ENCODE results near the gene APBB2.
"Not testable (repeated sequence)": the region's sequence is repeated elsewhere in the genome, so short reads cannot be mapped to it uniquely, and the experiment has no call there.

Gene APBB2

DNA sequence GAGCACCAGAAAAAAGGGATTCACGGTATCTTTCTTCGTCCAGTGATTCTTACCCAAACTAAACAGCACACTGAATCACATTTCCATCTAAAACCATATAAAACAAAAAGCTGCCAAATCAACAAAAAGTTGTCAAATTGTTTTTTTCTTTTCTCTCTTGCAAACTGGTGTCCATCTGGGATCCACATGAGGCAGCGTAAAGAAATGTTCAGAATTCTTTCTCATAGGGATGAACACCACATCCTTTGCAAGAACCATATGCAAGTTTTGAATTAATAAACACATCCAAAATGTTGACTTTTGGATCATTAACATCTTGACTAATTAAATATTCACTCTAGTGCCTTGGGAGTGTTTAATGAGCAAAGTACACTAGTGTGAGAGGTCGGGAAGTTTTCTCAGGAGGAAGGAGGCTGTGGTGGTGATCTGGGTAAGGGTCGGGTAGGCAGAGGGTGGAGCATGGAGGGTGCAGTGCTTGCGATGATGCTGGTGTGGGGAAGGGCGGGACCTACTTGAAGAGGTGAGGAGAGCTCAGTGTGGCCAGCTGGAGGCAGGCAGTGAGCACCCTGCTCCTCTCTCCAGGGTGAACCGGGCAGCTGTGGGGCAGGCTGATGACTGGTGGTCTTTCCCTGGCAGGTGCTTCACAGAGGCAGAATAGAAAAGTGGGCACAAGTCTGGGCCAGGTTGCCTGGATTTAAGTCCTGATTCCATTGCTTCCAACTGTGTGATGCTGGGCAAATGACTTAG, 391.7 kb downstream of the APBB2 start:
- DNase-seq (ENCODE audit: low spot score): no peak

DNA sequence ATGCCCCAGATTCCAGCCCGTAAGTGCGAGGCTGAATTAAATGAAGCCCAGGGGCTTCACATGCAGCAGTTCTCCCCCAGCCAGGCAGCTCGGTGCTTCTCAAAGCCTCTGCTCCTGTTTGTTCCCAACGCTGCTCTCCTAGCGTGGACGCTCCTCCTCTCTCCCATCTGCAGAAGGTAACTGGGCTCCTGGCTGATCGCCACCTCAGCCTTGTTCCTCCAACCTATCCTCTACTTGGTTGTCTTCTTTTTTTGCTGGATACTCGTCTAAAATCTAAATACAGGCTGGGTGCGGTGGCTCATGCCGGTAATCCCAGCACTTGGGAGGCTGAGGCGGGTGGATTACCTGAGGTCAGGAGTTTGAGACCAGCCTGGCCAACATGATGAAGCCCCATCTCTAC, 394.2 kb downstream of the APBB2 start:
- no peak for DNase-seq (ENCODE audit: low spot score)

DNA sequence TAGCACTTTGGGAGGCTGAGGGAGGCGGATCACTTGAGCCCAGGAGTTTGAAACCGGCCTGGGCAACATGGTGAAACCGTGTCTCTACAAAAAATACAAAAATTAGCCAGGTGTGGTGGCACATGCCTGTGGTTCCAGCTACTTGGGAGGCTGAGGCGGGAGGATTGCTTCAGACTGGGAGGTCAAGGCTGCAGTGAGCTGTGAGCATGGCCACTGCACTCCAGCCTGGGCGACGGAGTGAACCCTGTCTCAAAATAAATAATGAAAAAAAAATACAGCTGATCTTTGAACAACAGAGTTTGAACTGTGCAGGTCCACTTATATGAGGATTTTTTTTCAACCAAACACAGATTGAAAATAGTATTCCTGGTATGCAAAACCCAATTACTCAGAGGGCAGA, 397.2 kb downstream of the APBB2 start:
- DNase-seq (ENCODE audit: low spot score): not testable (repeated sequence)

DNA sequence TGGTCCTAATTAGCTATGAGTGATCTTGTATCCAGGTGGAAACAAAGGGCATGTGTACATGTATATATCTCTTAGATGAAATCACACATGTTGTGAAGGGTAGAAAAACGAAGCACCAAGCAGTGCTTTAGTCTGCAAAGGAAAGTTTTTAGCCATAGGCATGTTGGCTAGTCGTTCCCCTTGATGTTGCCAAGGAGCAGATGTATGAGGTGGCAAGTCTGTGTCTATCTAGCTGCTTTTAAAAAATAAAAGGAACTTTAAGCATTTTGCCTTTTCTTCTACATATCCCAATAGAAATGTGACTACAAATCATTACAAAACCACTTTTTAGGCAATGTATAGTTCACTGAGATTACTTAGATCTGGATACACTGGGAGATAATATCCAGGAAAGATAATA, 401.5 kb downstream of the APBB2 start:
- no peak for DNase-seq (ENCODE audit: low spot score)

DNA sequence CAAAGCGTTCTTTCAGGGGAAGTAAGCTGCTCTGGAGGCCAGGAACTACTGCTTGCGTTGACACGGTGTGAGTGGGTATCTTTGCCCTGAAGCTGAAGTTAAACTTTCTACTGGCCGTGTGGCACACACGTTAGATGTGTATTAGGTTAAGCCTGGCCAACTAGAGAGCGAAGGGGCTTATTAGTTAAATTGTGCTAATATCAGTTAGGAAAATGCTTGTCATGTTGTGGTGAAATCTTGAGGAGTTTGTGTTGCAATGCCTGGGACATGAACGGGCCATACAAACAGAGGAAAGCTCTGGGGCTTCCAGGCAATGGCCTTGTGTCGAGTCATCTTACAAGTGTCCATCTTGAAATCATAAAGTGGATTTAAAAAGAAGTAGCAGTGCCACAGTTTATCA, 402.0 kb downstream of the APBB2 start:
- DNase-seq (ENCODE audit: low spot score): no peak

DNA sequence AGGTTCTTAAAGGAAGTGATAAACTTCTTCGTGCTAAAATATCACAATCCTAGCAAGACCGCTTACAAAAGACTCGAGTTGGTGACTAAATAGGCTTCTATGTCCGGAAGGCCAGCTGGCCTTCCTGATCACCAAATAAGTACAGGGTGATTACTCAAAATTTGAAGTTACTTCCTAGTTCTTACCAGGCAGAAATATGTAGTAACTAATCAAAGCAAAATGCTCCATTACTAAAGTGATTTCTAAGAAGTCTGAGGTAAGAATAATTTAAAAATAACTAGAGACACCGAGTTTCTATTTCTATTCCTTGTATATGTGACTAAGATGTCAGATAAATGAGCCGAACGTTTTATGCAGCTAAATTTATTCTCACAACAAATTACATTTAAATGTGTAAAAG, 402.4 kb downstream of the APBB2 start:
- no peak for DNase-seq (ENCODE audit: low spot score)

DNA sequence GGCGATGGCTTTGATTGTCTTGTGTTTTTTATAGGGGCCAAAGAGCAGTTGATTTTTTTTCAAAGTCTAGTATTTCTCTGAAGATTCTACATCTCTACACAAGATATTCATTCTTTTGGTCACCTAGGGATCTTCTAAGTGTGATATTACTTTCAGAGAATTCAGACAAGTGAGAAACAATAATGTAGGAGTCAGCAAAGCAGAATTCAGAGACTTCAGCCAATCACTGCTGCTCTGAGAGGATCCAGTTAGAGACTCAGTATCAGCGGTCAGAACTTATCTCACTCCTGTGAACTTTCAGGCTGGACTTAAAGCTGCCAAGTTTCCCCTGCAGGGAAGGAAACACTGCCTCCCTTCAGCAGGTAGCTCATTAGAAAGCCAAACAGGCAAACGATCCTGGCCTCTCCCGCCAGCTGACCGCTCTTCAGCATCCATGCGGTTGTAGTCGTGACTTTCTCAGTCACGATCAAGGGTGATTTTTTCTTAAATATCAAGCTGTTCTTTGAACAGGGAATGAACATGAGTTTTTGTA, 405.4 kb downstream of the APBB2 start:
- DNase-seq (ENCODE audit: low spot score): no peak

DNA sequence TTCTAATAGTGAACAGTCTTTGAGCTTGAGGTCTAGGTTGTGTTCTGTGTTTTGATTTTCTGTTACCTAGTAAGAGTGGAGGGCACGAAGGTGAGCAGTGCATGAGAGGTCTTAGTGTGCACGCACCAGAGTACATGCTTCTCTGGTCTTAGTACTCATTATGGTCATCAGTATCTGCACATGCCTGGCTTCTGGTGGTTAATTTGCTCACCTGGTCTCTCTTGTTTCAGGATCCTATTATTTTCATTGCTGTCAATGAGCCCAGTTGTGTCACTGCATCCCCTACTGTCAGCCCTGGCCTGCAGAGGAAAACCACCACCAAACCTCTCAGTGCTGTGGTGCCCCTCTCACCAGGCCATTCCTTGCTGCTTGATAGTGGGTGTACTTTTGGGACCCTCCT, 409.7 kb downstream of the APBB2 start:
- no peak for DNase-seq (ENCODE audit: low spot score)

DNA sequence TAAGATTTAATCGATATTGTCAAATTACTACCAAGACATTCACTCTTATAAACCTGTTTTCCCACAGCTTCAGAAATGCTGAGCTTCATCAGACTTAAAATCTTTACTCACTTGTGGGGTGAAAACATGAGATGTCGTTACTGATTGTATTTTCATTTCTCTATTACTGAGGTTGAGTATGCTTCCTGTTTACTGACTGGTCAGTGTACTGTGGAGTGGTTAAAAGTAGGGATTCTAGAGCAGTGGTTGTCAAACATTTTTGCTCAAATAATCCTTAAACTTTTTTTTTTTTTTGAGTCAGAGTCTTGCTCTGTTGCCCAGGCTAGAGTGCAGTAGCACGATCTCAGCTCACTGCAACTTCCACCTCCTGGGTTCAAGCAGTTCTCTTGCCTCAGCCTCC, 414.3 kb downstream of the APBB2 start:
- DNase-seq (ENCODE audit: low spot score): no peak

DNA sequence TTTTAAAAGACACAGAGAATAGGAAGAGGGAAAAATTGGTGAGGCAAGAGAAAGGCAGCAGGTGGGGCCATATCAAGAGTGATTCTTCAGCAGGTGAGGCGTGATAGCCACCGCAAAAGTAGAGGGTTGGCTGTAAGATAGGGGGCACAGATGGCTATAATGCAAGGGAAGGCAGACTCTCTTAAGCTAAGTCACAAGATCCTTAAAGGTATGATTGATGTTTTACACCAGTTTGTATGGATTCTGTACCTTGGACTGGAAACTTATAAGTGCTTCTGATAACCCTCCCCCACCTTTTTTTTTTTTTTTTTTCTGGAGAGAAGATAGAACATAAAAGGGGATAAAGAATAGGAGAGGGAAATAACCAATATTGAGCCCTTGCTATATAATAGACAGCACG, 424.6 kb downstream of the APBB2 start:
- DNase-seq (ENCODE audit: low spot score): no peak

DNA sequence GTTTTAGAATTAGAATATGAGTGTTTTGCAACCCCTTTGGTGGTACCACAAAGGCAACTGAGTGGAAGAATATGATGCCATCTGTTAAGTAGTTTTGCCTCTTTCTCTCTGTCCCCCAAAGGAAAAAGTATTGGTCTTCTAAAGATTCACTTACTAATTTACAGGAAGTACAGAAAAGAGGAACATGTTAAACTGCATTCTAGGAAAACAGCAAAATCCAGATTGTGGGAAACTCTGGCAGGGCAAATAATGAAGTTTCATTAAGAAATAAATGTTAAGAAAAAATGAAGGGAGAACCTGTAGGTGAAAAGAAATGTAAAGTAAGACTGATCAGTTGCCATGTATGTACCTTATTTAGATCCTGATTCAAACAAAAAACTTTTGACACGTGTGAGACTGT, 425.3 kb downstream of the APBB2 start:
- no peak for DNase-seq (ENCODE audit: low spot score)

DNA sequence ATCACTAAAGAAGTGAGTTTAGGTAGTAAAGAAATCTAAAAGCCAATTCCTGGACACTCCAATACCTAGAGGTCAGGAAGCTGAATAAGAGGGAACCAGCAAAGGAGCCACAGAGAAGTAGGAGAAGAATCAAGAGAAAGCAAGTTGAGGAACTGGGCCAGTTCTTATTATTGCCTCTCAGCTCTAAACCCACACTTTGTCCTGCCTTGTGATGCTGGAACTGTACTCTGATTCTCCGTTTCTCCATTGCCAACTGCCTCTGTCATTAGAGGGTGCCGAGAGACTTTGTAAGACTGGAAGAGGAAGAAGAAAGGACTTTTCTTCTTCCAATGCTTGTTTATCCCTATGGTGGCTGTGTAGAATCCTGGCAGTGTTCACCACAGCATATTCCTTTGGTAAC, 426.0 kb downstream of the APBB2 start:
- DNase-seq (ENCODE audit: low spot score): no peak

DNA sequence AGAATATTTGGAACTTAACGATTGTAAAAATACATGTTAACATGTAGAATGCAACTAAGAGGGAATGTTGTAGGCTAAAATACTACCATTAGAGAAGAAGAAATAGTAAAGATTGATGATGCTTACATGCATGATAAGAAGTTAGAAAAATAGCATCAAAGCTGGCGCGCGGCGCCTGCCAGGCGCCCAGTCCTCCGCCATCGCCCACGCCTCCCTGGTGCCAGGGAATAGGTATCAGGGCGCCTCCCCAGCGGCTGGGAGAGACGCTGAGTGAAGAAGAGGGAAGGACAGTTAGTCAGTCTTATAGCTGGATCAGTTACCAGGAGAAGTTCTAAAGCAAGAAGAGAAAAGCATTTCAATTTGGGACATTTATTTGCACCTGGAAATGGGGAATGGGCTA, 428.6 kb downstream of the APBB2 start:
- no peak for DNase-seq (ENCODE audit: low spot score)

DNA sequence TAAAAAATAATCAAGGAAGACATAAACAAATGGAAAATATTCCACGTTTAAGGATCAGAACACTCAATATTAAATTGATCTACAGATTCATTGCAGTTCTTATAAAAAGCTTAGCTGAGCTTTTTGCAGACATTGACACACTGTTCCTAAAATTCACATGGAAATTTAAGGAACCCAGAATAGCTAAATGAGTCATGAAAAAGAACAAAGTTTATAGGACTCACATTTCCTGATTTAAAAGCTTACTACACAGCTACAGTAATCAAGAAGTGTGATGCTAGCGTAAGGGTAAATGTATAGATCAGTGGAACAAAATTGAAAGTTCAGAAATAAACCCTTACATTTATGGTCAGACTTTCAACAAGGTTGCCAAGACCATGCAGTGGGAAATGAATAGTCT, 431.5 kb downstream of the APBB2 start:
- no peak for DNase-seq (ENCODE audit: low spot score)

DNA sequence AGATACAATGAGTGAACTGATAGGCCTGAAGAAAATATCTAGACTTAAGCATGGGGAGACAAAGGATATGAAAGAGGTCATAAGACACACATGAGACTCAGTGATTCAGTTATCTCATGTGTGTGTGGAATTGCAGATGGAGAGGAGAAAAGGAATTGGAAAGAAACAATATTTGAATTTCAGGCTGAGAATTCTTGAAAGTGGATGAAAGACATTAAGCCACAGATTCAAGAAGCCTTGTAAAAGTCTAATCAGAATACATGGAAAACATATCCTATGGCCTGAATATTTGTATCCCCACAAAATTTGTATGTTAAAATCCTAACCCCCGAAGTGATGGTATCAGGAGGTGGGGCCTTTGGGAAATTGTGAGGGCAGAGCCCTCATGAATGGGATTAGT, 436.3 kb downstream of the APBB2 start:
- DNase-seq (ENCODE audit: low spot score): no peak

DNA sequence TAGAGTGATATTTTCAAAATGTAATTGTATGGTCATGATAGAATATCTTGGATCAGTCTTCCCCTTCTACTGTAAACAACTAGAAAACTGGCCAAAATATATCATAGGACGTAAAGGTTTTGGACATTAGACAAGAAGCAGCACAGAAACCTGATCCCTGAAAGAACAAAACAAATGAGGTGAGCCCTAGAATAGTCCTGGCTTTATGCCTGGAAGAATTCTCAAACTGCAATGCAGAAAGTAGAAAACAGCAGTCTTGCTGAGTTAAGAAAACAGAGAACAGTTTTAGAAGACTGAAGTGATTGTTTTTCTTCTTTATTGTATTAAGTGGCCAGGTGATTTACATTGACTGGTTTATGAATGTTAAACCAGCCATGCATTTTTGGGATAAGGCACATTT, 445.1 kb downstream of the APBB2 start:
- no peak for DNase-seq (ENCODE audit: low spot score)

DNA sequence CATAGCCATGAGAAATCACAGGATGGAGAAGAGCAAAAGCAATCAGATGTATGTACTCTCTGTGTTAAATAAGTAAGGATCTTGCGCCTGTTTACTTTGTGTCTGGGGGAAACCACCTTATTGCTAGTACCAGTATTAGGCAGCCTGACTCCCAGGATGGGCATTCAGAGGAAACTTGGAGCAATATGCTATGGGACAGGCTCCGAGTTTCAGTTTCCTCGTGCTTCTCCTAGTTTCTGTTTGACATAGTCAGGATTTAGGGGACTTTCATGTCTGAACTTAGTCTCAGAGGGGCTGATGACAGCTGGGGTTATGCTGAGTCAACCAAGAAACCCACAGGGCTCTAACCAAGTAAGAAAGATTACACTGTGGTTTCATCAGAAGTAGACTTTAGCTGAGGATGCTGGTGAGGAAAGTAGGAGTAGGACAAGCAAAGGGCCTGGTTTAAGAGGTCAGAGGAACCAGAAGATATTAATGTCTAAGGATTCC, 451.1 kb downstream of the APBB2 start:
- DNase-seq (ENCODE audit: low spot score): no peak

Data from HuH-7.5 (cell line).